ENCODE measurements around the gene MMEL1. TPM values are rescaled to one million over a fixed set of nuclear protein-coding genes. Genes with fewer than 3 reads are reported as not detected.

Gene MMEL1
- total and polyA plus RNA-seq, 11 donors, result 0.30 to 2.6 (median 0.97) TPM; not detected in 5

DNA sequence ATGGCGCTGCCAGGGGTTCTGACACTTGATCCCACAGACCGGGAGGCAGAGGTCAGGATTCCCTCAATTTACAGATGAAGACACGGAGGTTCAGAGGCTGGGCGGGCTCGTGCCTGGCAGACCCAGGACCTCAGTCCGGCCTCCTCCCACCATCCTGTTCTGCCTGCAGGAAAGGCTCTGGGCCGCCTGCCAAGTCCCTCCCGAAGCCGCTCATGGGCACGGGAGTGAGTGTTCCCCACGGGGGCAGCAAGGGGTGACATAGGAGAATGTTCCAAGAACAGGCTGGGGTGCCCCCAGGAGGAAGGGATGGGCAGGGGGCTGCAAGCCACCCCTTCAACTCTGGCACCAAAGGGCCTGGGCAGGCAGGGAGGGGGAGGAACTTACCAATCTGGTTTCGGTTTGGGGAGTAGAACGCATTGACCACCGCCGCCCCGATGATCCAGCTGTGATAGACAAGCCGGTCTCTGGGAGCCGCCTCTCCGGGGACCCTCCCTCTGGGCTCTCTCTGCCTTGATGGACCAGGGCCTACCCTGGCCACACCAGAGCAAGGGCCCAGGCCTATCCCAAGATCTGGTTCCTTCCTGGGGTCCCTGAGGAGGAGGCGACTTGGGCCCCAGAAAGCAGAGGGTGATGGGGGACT is 38.7 kb downstream of the MMEL1 start:
- DNase-seq, result peak in 4 of 5 donors; percentile 47 to 80 (median 64)
- no peak for TF ChIP-seq POLR2A (IDR thresholded peaks at IDR 0.05)
- TF ChIP-seq, protein P1, sequence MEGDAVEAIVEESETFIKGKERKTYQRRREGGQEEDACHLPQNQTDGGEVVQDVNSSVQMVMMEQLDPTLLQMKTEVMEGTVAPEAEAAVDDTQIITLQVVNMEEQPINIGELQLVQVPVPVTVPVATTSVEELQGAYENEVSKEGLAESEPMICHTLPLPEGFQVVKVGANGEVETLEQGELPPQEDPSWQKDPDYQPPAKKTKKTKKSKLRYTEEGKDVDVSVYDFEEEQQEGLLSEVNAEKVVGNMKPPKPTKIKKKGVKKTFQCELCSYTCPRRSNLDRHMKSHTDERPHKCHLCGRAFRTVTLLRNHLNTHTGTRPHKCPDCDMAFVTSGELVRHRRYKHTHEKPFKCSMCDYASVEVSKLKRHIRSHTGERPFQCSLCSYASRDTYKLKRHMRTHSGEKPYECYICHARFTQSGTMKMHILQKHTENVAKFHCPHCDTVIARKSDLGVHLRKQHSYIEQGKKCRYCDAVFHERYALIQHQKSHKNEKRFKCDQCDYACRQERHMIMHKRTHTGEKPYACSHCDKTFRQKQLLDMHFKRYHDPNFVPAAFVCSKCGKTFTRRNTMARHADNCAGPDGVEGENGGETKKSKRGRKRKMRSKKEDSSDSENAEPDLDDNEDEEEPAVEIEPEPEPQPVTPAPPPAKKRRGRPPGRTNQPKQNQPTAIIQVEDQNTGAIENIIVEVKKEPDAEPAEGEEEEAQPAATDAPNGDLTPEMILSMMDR (IDR thresholded peaks at IDR 0.05), result no peak
- Histone ChIP-seq H3K27ac (no peak overlapping the region), H3K27me3 (peaks cover 0 to 5% (median 0%) of the 10 kb centered on the region in 9 donors), H3K9me3 (peaks cover 0 to 16% (median 8%) of the 10 kb centered on the region in 12 donors), H3K36me3 (peaks cover 0 to 7% (median 0%) of the 10 kb centered on the region in 9 donors), H3K4me3 (peak overlapping the region in 9 of 12 donors; percentile 29 to 46 (median 36)), H3K4me1 (peaks cover 0 to 17% (median 6%) of the 10 kb centered on the region in 12 donors)
- intact Hi-C loops (cut with DNase I), result no loop called here
- peak in 3 of 4 donors; percentile 40 to 67 (median 46) for ATAC-seq
- 27 to 45% (median 41%) methylated on average over 10 to 20 of the region's 20 CpGs for WGBS, 4 donors

DNA sequence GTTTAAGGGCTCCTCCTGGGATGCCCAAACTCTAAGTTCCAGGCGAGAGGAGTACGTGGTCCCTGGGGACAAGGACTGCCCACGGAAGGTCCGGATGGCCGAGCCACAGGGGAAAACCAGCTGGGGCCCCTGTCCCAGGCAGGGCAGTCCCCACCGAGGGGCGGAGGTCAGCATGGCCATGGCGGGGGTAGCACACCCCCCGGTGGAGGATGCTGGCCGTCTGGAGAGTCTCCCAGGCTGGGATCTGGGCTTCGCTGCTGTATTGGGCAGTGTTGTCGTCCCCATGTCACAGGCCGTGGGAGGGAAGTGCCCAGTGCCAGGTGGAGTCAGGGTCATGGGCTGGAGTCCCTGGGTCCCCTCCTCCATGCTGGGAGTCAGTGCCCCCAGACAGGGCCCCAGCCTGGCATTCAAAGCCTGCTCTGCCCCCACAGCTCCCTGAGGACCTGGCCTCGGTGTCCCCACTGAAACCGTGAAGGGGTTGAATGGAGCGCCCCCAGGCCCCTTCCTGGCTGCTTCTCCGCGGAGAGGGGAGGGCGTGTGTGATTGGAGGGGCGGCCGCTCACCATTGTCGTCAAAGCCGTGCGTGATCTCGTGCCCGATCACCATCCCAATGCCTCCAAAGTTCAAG is 39.5 kb downstream of the MMEL1 start:
- intact Hi-C loops (cut with DNase I), result no loop called here
- peak overlapping the region in 6 of 12 donors; percentile 32 to 46 (median 40) for H3K4me3 ChIP-seq
- peaks cover 0 to 5% (median 0%) of the 10 kb centered on the region in 9 donors for H3K27me3 ChIP-seq
- peaks cover 0 to 17% (median 6%) of the 10 kb centered on the region in 12 donors for H3K4me1 ChIP-seq
- no peak overlapping the region for H3K27ac ChIP-seq
- peaks cover 0 to 8% (median under 1%) of the 10 kb centered on the region in 12 donors for H3K9me3 ChIP-seq
- ATAC-seq, result no peak
- H3K36me3 ChIP-seq, result peaks cover 0 to 13% (median 0%) of the 10 kb centered on the region in 9 donors
- no peak for TF ChIP-seq POLR2A (IDR thresholded peaks at IDR 0.05)
- WGBS, 4 donors, result 50 to 68% (median 59%) methylated on average over 9 to 26 of the region's 26 CpGs
- DNase-seq, result peak in 2 of 5 donors; percentile 22 to 60

DNA sequence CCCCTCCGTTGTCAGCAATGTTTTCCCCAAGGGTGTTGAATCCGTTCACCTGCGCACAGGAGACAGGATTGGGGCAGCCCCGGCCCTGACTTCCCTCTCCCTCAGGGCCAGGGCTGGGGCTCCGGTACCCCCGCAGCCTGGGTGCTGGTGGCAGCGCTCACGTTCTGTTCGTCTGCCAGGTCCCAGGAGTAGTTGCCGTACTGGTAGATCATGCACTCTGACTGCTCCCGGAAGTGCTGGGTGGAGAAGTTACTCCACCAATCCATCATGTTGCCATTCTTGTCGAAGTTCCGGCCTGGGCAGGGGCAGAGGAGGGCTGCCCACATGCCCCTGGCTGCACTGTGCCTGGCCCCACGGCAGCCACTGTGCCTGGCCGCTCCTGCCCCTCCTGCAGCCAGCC is 40.1 kb downstream of the MMEL1 start:
- H3K27ac ChIP-seq, result no peak overlapping the region
- peaks cover 0 to 1% (median 0%) of the 10 kb centered on the region in 12 donors for H3K9me3 ChIP-seq
- H3K4me1 ChIP-seq, result peaks cover 3 to 20% (median 7%) of the 10 kb centered on the region in 12 donors
- TF ChIP-seq POLR2A (IDR thresholded peaks at IDR 0.05), result no peak
- TF ChIP-seq, protein P1 (IDR thresholded peaks at IDR 0.05), result no peak
- no peak for DNase-seq
- H3K36me3 ChIP-seq, result peaks cover 0 to 13% (median 0%) of the 10 kb centered on the region in 9 donors
- 67 to 87% (median 76%) methylated on average over 7 to 15 of the region's 15 CpGs for WGBS, 4 donors
- peaks cover 0 to 5% (median 0%) of the 10 kb centered on the region in 9 donors for H3K27me3 ChIP-seq
- intact Hi-C loops (cut with DNase I), result no loop called here
- no peak overlapping the region for H3K4me3 ChIP-seq
- no peak for ATAC-seq

DNA sequence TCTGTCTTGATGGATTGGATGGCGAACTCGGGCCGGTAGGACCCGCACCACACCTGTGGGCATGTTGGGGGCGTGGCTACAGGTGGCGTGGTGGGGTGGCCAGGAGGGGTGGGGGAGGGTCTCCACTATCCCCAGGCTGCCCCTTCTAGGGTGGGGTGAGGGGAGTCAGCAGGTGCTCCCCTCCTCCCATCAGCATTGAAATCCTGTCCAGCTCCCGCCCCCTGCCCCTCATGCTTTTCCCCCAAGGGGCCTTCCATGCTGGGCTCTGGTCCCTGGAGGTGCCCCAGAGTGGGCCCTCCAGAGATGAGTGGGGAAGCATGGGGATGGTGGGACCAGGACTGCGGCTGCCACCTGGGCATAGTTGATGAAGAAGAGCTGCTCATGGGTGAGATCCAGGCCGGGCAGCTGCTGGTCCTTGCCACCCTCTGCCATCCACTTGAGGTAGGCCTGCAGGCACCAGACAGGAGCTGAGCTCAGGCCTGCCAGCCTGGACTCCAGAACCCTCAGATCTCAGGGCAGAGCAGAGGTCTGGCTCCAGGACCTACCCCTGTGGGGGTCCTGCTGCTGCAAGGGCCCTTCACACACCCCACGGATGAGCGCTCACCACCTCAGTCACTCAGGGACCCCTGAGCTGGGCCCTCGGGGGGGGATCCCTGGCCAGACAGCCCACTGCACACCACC is 41.1 kb downstream of the MMEL1 start:
- 90 to 97% (median 93%) methylated on average over 8 to 12 of the region's 12 CpGs for WGBS, 4 donors
- DNase-seq (no peak), ATAC-seq (no peak)
- H3K9me3 ChIP-seq, result no peaks in the 10 kb centered on the region
- intact Hi-C loops (cut with DNase I), result no loop called here
- no peak overlapping the region for H3K27ac ChIP-seq
- TF ChIP-seq, protein P1 (IDR thresholded peaks at IDR 0.05), result no peak
- TF ChIP-seq POLR2A (IDR thresholded peaks at IDR 0.05), result no peak
- peaks cover 5 to 29% (median 13%) of the 10 kb centered on the region in 12 donors for H3K4me1 ChIP-seq
- no peak overlapping the region for H3K4me3 ChIP-seq
- peaks cover 0 to 5% (median 0%) of the 10 kb centered on the region in 9 donors for H3K27me3 ChIP-seq
- H3K36me3 ChIP-seq, result peaks cover 0 to 13% (median 0%) of the 10 kb centered on the region in 9 donors

Measured in heart left ventricle (tissue), 16 donors.